GM19193 (cell line): ENCODE results near the gene SMARCC2.

ENCODE experiments used
- POLR2A ChIP-seq: IDR thresholded peaks from 4 replicates; pipeline ENCODE4 v1.6.1; 2011; ENCODE audit not compliant: insufficient read depth, insufficient read length; ENCODE audit errors: extremely low read depth

Gene SMARCC2

GRCh38 chr12:56190695-56191155 lies 1.4 kb upstream of the SMARCC2 start:
- no peak for TF ChIP-seq POLR2A

GRCh38 chr12:56189918-56190694 lies 823 bp upstream of the SMARCC2 start:
- TF ChIP-seq POLR2A, result peak; percentile 47

GRCh38 chr12:56188778-56189098 lies 545 bp downstream of the SMARCC2 start:
- no peak for TF ChIP-seq POLR2A

DNA sequence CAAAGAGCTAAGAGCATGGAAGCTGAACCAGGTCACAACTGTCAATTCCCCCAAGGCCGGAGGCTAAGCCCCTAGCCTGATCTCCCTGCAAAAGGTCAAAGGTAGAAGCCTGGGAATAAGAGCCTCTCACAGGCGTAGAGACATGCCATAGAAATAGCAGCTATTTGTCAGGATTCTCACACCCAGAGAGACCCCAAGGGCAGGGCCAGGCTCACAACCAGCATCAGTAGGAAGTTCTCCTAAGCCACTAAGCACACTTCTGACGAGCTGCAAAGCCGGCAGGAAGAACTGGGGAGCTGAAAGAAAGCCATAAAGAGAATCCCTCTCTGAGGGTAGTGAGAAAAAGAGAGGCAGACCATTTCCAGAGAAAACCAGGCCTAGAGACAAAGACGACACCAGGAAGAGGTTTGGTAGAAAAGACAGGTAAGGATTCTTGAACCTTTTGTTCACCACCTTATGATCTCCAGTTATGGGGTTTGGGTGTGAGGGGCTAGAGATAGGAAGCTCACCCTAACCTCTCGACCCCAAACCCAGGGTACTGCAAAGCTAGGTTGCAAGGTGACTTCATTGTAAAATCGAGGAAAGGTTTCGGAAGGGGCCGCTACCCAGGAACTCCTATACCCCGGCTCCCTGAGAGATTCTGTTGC lies 1.0 kb downstream of the SMARCC2 start:
- TF ChIP-seq POLR2A, result no peak

GRCh38 chr12:56186957-56187356 lies 2.3 kb downstream of the SMARCC2 start:
- no peak for TF ChIP-seq POLR2A

- peak; percentile 22 for TF ChIP-seq POLR2A
Measured at GRCh38 chr12:56178347-56178746, 10.9 kb downstream of the SMARCC2 start.

DNA sequence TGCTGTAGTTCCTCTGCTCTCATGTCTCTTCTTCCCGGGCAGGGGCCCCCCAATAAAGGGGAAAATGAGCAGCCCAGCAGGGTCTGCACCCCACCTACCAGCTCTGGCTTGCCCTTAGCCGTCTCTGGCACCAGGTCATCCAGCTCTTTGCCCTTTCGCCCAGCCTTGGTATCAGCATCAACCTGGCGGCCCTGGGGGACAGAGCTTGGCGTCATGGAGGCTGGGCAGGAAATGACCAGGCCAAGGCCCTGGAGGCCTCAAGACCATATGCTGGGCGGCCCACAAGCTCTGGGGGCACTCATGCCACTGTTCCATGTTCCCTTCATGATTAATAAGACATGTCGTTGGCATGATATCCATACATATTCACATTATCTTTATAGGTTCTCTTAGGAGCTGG lies 16.4 kb downstream of the SMARCC2 start:
- no peak for TF ChIP-seq POLR2A

- TF ChIP-seq POLR2A, result no peak
Measured at GRCh38 chr12:56169229-56169759, 20.0 kb downstream of the SMARCC2 start.

- TF ChIP-seq POLR2A, result peak; percentile 49
Measured at GRCh38 chr12:56165369-56165768, 23.9 kb downstream of the SMARCC2 start.

DNA sequence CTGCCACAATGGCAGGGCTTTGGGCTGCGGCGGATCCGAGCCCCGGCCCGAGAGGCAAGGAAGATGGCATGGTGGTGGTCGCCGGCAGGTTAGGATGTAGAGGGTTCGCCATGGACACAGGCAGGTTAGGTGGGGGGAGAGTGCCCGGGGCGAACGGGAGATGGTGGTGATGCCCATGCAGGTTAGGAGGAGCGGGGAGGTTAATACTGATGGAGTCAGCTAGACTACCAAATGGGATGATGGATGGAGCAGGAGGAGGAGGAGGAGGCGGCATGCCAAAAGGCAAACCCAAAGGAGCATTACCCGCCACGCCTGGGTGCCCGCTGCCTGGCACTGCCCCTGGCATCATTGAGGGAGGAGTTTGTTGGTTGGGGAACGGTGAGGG lies 24.9 kb downstream of the SMARCC2 start:
- peak; percentile 57 for TF ChIP-seq POLR2A

- TF ChIP-seq POLR2A, result no peak
Measured at GRCh38 chr12:56163533-56164344, 25.5 kb downstream of the SMARCC2 start.

DNA sequence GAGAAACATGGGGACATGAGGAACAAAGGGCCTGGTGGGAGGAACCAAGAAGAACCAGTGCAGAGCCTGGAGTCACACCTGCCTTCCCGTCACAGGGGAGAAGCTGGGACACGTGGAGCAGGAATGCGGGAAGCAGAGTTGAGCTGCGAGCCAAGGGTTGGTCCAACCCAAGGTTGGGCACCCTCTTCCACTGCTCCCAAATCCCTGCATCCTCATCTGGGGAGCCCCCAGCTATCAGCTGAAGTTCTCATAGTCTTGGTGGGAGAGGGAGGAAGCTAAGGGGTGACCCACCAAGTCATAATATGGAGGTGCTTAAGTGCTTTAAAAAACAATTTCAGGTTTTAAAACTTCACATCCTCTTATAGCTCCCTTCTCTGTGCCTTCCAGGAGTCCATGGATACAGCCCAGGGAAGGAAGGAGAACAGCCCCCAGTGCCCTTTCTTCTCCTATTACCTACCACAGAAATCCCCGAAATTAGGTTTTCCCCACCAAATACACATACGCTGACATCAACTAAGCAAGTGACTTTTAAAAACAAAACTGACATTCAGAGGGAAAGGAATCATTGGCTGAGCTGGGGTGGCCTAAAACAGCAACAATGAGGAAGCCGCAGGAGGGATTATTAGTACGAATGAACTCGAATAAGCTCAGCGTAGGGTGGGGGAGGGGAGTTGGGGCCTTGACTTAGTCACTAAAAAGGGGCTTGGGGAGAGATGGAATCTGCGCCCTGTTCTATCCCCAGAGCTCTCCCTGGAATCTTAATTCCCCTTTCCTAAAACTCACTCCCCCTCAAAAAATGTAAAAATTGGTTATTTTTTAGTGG lies 26.6 kb downstream of the SMARCC2 start:
- TF ChIP-seq POLR2A, result peak; percentile 54

DNA sequence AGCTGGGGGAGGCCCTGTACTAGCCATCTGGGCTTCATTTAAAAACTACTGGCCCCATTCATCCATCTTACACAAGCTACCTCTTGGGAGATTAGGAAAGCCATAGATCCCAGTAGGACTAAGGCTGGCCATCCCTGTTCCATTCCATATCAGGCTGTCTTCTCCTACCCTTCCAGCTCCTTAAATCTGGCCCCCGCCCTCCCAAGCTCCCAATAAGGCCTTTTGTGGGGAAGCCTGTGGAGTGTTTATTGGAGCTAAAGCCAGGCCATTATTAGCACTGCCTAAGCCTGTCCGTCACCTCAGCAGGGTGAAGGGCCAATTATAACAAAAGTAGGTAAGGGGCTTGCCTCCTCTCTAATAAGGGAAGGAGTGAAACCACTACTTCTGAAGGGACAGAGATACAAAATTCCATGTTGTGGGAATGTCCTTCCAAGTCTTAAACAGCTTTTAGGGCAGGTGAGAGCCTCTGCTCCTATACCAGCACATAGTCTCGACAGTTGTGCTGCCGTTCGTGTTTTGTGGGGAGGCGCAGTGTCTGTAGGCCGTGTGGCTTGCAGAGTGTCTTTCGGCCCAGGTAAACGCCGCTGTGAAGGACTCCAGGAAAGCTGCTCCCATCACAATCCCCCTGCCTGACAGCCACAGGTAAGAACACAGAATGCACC lies 27.5 kb downstream of the SMARCC2 start:
- TF ChIP-seq POLR2A, result peak; percentile 40

GRCh38 chr12:56160894-56161689 lies 28.2 kb downstream of the SMARCC2 start:
- peak; percentile 19 for TF ChIP-seq POLR2A

DNA sequence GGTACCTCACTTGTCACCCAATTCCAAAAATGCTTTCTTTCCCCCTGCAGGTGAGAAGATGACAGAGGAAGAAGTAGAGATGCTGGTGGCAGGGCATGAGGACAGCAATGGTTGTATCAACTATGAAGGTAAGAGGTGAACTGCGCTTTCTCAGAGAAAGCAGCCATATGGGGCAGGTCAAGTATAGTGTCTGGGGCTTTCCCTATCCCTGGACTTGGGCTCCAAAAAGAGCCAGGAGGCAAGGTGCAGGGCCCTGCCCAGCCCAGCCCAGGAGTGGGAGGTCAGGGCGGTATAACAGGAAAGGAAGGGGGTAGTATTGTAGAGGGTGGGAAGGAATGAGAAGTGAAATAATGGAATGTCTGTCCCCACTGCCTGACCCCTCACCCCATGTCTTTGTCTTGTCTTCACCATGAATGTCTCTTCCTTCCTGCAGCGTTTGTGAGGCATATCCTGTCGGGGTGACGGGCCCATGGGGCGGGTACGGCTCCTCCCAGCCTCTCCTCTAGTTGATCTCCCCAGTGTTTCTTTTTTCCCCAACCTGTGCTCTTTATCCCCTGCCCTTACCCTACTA lies 29.0 kb downstream of the SMARCC2 start:
- peak; percentile 43 for TF ChIP-seq POLR2A
